Fibroblast of gingiva (primary cell): ENCODE data around the gene DOCK9.
A peak's percentile ranks its signal among the peaks of the same experiment; 100 is the strongest.
"Not testable (repeated sequence)": the region's sequence is repeated elsewhere in the genome, so short reads cannot be mapped to it uniquely, and the experiment has no call there.

Experiments
- DNase-seq: peaks from one replicate; pipeline ENCODE4 v3.0.0-alpha.2; 2011; ENCODE audit warnings: low read depth

The DOCK9 gene

GRCh38 chr13:98823442-98823841 lies 154.4 kb downstream of the DOCK9 start:
- no peak for DNase-seq

DNA sequence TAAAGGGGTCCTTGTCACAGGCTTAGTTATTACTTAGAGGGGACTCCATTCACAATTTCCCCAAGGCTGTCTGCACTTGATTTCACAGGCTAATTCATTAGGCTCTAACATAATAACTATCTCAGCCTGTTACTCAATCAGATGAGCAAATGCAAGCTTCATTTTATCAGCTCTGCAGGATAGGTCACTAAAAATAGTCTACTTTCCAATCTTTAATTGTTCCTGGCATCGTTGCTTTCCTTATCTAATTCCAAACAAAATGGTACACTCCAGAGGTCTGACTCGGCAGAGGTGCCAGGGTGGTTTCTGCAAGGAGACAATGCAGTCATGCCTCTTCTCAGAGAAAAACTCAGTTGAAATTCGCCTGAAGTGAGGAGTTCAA lies 155.6 kb downstream of the DOCK9 start:
- DNase-seq = peak; percentile 36

- peak; percentile 88 for DNase-seq
Observed at GRCh38 chr13:98821372-98822224, 156.3 kb downstream of the DOCK9 start.

- no peak for DNase-seq
Observed at GRCh38 chr13:98820744-98821371, 157.0 kb downstream of the DOCK9 start.

- no peak for DNase-seq
Observed at GRCh38 chr13:98820300-98820699, 157.6 kb downstream of the DOCK9 start.

DNA sequence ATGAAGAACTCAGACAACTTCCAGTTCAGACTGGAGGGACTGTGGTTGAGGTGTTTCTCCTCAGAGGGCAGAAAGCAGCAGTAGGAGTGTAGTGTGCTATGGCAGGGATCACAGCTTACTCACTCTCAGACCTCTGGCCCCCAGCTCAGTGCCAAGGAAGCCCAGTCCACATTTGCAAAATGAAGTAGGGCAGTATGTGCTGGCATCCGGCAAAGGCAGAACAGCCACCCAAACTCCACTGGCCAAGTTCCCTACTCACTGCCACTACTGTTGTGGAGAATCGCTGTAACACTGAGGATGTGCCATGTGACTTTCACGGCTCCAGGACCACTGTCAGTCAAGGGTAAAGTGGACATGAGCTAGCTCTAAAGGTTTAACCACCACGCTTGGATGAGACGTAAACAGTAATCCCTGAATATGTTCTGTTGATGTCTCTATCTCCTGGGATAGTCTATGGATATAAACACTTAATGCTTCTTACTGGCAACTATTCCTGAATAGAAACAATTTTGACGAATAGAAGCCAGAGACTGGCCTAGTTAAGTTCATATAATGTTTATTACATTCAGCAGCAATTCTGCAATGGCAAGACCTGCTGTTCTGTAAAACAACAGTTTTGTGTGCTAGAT lies 158.4 kb downstream of the DOCK9 start:
- no peak for DNase-seq

DNA sequence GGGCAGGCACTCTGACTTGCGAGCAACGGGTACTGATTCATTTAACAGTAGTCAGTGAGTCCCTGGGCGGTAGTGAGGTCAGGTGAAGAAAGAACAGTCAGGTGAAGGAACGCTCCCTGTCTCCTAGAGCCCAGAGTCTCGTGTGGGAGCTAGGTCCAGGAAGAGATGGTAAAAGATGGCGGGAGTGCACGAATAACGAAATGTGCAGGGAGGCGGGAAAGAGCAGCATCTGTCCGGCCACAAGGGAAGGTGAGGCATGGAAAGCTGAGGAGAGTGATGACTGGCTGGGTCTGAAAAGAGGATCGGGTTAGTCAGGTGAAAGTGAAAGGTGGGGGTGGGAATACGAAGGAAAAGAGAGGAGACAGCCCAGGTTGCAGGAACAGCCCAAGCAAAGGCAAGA lies 161.5 kb downstream of the DOCK9 start:
- no peak for DNase-seq

- no peak for DNase-seq
Observed at GRCh38 chr13:98813993-98814392, 163.9 kb downstream of the DOCK9 start.

DNA sequence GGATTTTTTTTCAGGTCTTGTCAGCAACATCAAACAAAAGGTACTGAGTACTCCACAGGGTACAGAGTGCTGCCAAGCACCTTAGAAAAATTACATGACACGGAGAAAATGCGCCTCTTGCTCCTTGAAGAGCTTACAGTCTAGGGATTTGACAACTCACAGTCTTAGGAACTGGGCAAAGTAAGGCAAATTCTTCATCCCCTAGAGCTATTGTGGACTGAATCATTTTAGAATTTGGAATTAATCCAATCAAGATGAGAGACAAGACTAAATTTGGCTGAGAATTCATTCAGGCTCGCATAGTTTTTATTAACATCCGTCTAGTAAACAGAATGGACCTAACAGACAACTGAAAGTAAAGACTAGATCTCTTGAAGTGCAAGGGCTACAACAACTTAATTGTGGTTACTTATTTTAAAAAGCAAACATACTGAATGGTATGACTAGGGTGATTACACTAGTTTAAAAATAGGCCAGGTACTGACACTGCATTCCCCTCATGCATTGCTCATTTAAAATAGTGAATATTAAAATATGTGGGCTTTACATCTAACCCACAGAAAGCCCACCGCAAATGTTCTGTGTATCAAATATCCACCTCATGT lies 165.6 kb downstream of the DOCK9 start:
- not testable (repeated sequence) for DNase-seq

- DNase-seq = no peak
Observed at GRCh38 chr13:98810746-98811145, 167.1 kb downstream of the DOCK9 start.

- no peak for DNase-seq
Observed at GRCh38 chr13:98809345-98809777, 168.5 kb downstream of the DOCK9 start.

GRCh38 chr13:98807774-98808173 lies 170.1 kb downstream of the DOCK9 start:
- no peak for DNase-seq

DNA sequence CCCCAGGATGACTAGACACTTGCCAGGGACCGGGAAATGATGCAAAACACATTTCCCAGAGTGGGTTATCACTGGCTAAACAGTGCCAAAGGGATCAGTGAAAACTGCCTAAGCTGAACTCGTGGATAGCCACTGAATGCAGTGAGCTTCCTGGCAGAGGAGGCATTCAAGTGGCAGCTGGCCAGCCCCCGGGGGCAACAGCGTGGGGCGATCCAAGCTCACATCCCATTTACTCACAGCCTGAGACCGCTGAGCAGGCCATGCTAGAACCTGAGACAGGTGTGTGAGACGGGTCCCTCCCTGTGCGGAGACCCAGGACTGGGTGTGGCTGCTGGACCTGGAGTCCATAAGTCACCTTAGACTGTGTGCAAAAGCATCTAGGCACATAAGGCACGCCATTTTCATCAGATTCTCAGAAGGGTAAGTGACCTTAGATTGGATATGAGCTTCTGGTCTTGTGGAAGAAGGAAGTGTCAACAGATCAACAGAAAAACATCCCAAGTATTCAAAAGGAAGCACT lies 173.5 kb downstream of the DOCK9 start:
- no peak for DNase-seq

GRCh38 chr13:98803921-98804320 lies 173.9 kb downstream of the DOCK9 start:
- no peak for DNase-seq

DNA sequence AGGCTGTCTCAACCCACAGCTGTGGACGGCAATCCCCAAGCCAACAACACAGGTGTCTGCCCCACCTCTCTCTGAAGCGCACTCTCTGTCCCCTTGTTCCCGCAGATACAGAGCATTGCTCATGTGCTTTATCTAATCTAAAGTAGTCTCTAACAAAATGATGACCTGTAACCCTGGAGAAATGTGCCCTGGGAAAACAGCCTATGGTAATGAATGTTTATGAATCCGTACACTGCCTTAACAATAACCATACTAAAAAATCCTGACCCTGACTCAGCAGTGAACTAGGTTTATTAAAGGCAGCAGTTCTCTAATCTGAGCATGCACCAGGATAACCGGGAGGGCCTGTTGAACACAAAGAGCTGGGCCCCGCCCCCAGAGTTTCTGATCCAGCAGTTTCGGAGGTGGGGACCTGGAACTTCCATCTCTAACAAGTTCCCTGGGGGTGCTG lies 174.7 kb downstream of the DOCK9 start:
- DNase-seq = no peak

- DNase-seq = no peak
Observed at GRCh38 chr13:98802559-98802958, 175.3 kb downstream of the DOCK9 start.

DNA sequence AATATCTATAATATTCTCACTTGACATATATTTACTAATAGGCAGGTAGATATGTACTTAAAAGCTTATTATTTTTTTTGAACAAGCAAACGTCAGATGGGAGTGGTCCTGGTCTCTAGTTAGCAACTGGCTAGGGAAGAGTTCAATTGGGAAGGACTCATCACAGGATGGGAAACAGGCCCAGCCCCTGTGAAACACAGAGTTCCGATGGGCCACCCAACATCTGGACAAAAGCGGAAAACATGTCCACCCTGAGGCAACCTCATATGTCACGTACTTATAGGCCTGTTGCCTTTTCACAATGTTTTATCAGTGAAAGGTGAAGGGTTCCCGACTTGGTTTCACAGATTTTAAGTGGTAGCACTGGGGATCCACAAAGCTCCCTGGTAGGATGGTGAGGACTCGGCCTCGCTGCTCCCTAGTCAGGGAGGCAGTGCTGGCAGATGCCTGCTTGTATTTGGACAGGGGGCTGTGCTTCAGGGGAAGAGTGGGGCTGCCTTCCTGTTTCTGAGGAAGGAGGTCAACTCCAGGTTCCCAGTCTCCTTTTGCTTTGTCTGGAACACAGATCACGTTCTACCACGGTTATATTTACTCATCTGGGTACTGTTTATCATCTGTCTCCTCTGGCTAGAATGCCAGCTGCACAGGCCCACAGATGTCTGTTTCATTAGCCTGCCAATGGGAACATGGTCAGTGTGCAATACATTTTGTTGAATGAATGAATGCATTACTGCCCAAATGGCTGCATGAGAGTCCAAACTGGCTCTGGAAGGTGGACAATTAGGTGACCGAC lies 176.0 kb downstream of the DOCK9 start:
- no peak for DNase-seq

DNA sequence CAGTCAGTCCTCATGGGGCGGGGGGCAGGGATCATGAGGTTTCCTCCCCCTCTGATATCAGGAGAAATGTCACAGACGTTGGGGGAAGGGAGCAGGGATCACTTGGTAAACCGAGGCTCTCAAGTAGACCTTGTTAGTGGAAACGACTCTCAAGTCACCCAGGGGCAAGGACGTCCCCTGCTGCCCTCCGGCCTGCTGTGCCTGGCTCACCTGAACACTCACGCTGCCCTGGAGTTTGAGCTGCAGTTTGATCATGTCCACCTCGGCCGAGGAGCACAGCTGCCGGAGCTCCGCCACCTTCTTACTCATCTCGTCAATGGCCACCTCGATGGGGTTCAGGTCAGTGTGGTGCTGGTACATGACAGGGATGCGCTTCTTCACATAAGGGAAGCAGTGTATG lies 177.8 kb downstream of the DOCK9 start:
- no peak for DNase-seq

GRCh38 chr13:98798849-98799645 lies 178.8 kb downstream of the DOCK9 start:
- peak; percentile 94 for DNase-seq

GRCh38 chr13:98797456-98797855 lies 180.4 kb downstream of the DOCK9 start:
- no peak for DNase-seq

GRCh38 chr13:98796798-98797197 lies 181.1 kb downstream of the DOCK9 start:
- no peak for DNase-seq
